ENCODE results near the gene CCNK.

- TF ChIP-seq POLR2A (IDR thresholded peaks at IDR 0.05; ENCODE audit: low read length) (no peak), GATA1 (IDR thresholded peaks at IDR 0.05; ENCODE audit: low read depth, low read length) (no peak)
Observed at GRCh38 chr14:99561864-99562263, 80.7 kb downstream of the CCNK start.
